GM08714 (cell line): ENCODE measurements around the gene RPL32.

ENCODE experiments used
- H3K4me3 ChIP-seq: fragments of 200-500 bp; sonication (Bioruptor generic); 2 replicates; pipeline ENCODE4 v1.5.1; 2014; ENCODE audit warnings: mild to moderate bottlenecking, low read length, inconsistent platforms
- ZNF274 ChIP-seq: IDR thresholded peaks from 2 replicates; pipeline ENCODE4 v1.6.1; 2012; ENCODE audit warnings: mild to moderate bottlenecking, low read depth, low read length

The RPL32 gene

GRCh38 chr3:12812812-12813211 is 28.6 kb downstream of the RPL32 start:
- TF ChIP-seq ZNF274 = no peak

GRCh38 chr3:12810961-12811360 is 30.4 kb downstream of the RPL32 start:
- TF ChIP-seq ZNF274 = no peak
- no peak overlapping the region for H3K4me3 ChIP-seq

More at GRCh38 chr3:12812812-12813211, 28.6 kb downstream of the RPL32 start:
- H3K4me3 ChIP-seq = no peak overlapping the region

- H3K4me3 ChIP-seq = peak overlapping the region; percentile 53; the same call in 1 of the 2 replicates
- TF ChIP-seq ZNF274 = no peak
These were observed 31.2 kb downstream of the RPL32 start for GRCh38 chr3:12810013-12810780.

- H3K4me3 ChIP-seq = no peak overlapping the region; the same call in 1 of the 2 replicates
- TF ChIP-seq ZNF274 = no peak
These were observed 31.9 kb downstream of the RPL32 start for GRCh38 chr3:12809435-12809834.

GRCh38 chr3:12809001-12809400 is 32.4 kb downstream of the RPL32 start:
- TF ChIP-seq ZNF274 = no peak

GRCh38 chr3:12808587-12808986 is 32.8 kb downstream of the RPL32 start:
- no peak for TF ChIP-seq ZNF274
- no peak overlapping the region for H3K4me3 ChIP-seq

More at GRCh38 chr3:12809001-12809400, 32.4 kb downstream of the RPL32 start:
- no peak overlapping the region for H3K4me3 ChIP-seq

- H3K4me3 ChIP-seq = no peak overlapping the region
- no peak for TF ChIP-seq ZNF274
These were observed 33.6 kb downstream of the RPL32 start for GRCh38 chr3:12807601-12808359.

GRCh38 chr3:12807066-12807465 is 34.3 kb downstream of the RPL32 start:
- no peak overlapping the region for H3K4me3 ChIP-seq
- no peak for TF ChIP-seq ZNF274

- no peak overlapping the region for H3K4me3 ChIP-seq
- TF ChIP-seq ZNF274 = no peak
These were observed 38.0 kb downstream of the RPL32 start for GRCh38 chr3:12803371-12803770.

- no peak for TF ChIP-seq ZNF274
- no peak overlapping the region for H3K4me3 ChIP-seq
These were observed 41.6 kb downstream of the RPL32 start for GRCh38 chr3:12799525-12800440.

- TF ChIP-seq ZNF274 = no peak
- H3K4me3 ChIP-seq = no peak overlapping the region
These were observed 42.7 kb downstream of the RPL32 start for GRCh38 chr3:12798559-12799179.

- H3K4me3 ChIP-seq = no peak overlapping the region
- no peak for TF ChIP-seq ZNF274
These were observed 43.3 kb downstream of the RPL32 start for GRCh38 chr3:12797892-12798558.

- TF ChIP-seq ZNF274 = no peak
- H3K4me3 ChIP-seq = no peak overlapping the region
These were observed 44.1 kb downstream of the RPL32 start for GRCh38 chr3:12797124-12797891.
